Measurements from ENCODE around the gene DEPDC5.

Gene DEPDC5

GRCh38 chr22:31853736-31854495 is 100.1 kb downstream of the DEPDC5 start:
- no peak for DNase-seq

GRCh38 chr22:31857247-31857646 is 103.4 kb downstream of the DEPDC5 start:
- DNase-seq, result peak; percentile 64

GRCh38 chr22:31861226-31861840 is 107.5 kb downstream of the DEPDC5 start:
- DNase-seq, result no peak

GRCh38 chr22:31866918-31867317 is 113.1 kb downstream of the DEPDC5 start:
- no peak for DNase-seq

GRCh38 chr22:31867386-31868153 is 113.8 kb downstream of the DEPDC5 start:
- DNase-seq, result no peak

- no peak for DNase-seq
Observed at GRCh38 chr22:31869739-31870138, 115.9 kb downstream of the DEPDC5 start.

GRCh38 chr22:31870890-31871289 is 117.1 kb downstream of the DEPDC5 start:
- no peak for DNase-seq

GRCh38 chr22:31871480-31871879 is 117.7 kb downstream of the DEPDC5 start:
- no peak for DNase-seq

GRCh38 chr22:31872209-31872608 is 118.4 kb downstream of the DEPDC5 start:
- DNase-seq, result no peak

- DNase-seq, result no peak
Observed at GRCh38 chr22:31874821-31875220, 121.0 kb downstream of the DEPDC5 start.

- no peak for DNase-seq
Observed at GRCh38 chr22:31876156-31876920, 122.5 kb downstream of the DEPDC5 start.

GRCh38 chr22:31879585-31879984 is 125.8 kb downstream of the DEPDC5 start:
- no peak for DNase-seq

- no peak for DNase-seq
Observed at GRCh38 chr22:31881200-31881599, 127.4 kb downstream of the DEPDC5 start.

- DNase-seq, result no peak
Observed at GRCh38 chr22:31881865-31882264, 128.0 kb downstream of the DEPDC5 start.

- DNase-seq, result no peak
Observed at GRCh38 chr22:31882971-31883370, 129.2 kb downstream of the DEPDC5 start.

- no peak for DNase-seq
Observed at GRCh38 chr22:31883989-31884388, 130.2 kb downstream of the DEPDC5 start.

- no peak for DNase-seq
Observed at GRCh38 chr22:31891366-31892079, 137.7 kb downstream of the DEPDC5 start.

GRCh38 chr22:31892080-31892433 is 138.2 kb downstream of the DEPDC5 start:
- no peak for DNase-seq

GRCh38 chr22:31893460-31893859 is 139.6 kb downstream of the DEPDC5 start:
- no peak for DNase-seq

- DNase-seq, result no peak
Observed at GRCh38 chr22:31895411-31896123, 141.7 kb downstream of the DEPDC5 start.

- no peak for DNase-seq
Observed at GRCh38 chr22:31896472-31896871, 142.7 kb downstream of the DEPDC5 start.

Data from NCI-H748 treated with DMSO at 0.1 percent for 48 hours (cell line).